ENCODE measurements around the gene SMIM44. TPM values are rescaled to one million over a fixed set of nuclear protein-coding genes. Genes with fewer than 3 reads are reported as not detected.
A peak's percentile ranks its signal among the peaks of the same experiment; 100 is the strongest.

Gene SMIM44
- total RNA-seq, 4 donors from 2014 or later: not detected

GRCh38 chr19:3470500-3471128 lies 12.6 kb downstream of the SMIM44 start:
- intact Hi-C loops (cut with DNase I): loop anchor here (2.0 to 5.0 kb wide), 2 partner anchors 43 to 142 kb away; no protein-coding TSS in a partner anchor
- WGBS, 2 donors: 66 to 69% methylated on average over 11 of the region's 11 CpGs
- TF ChIP-seq CTCF (IDR thresholded peaks at IDR 0.05): no peak
- no peak for TF ChIP-seq POLR2A (IDR thresholded peaks at IDR 0.05)
- DNase-seq: no peak
- Histone ChIP-seq H3K9me3 (no peaks in the 10 kb centered on the region), H3K36me3 (no peaks in the 10 kb centered on the region), H3K27me3 (no peaks in the 10 kb centered on the region), H3K4me1 (peaks cover 0 to 6% of the 10 kb centered on the region in 2 donors), H3K27ac (no peak overlapping the region), H3K4me3 (replicated peaks in 1 of 3) (no peak overlapping the region)

GRCh38 chr19:3469638-3470499 lies 13.4 kb downstream of the SMIM44 start:
- H3K9me3 ChIP-seq: no peaks in the 10 kb centered on the region
- H3K36me3 ChIP-seq: no peaks in the 10 kb centered on the region
- 50 to 51% methylated on average over 10 to 14 of the region's 14 CpGs for WGBS, 2 donors
- DNase-seq: no peak
- intact Hi-C loops (cut with DNase I): loop anchor here (2.0 to 5.0 kb wide), 2 partner anchors 43 to 141 kb away; no protein-coding TSS in a partner anchor
- no peak for TF ChIP-seq CTCF (IDR thresholded peaks at IDR 0.05)
- no peak for TF ChIP-seq POLR2A (IDR thresholded peaks at IDR 0.05)
- H3K27ac ChIP-seq: no peak overlapping the region
- H3K4me1 ChIP-seq: peaks cover 0 to 6% of the 10 kb centered on the region in 2 donors
- no peaks in the 10 kb centered on the region for H3K27me3 ChIP-seq
- no peak overlapping the region for H3K4me3 ChIP-seq (replicated peaks in 1 of 3)

- H3K9me3 ChIP-seq: no peaks in the 10 kb centered on the region
- peaks cover 0 to 6% of the 10 kb centered on the region in 2 donors for H3K4me1 ChIP-seq
- no peaks in the 10 kb centered on the region for H3K27me3 ChIP-seq
- TF ChIP-seq POLR2A (IDR thresholded peaks at IDR 0.05) (no peak), CTCF (IDR thresholded peaks at IDR 0.05) (no peak)
- H3K4me3 ChIP-seq (replicated peaks in 1 of 3): no peak overlapping the region
- peaks cover 10% of the 10 kb centered on the region in 2 donors for H3K36me3 ChIP-seq
- WGBS, 2 donors: 79 to 93% methylated on average over 2 to 3 of the region's 3 CpGs
- H3K27ac ChIP-seq: peak overlapping the region in 1 of 3 donors; percentile 17
- intact Hi-C loops (cut with DNase I): no loop called here
- no peak for DNase-seq
Measured at GRCh38 chr19:3468211-3468610, 15.0 kb downstream of the SMIM44 start.

GRCh38 chr19:3467437-3468198 lies 15.6 kb downstream of the SMIM44 start:
- Histone ChIP-seq H3K27ac (no peak overlapping the region), H3K36me3 (peaks cover 15 to 16% of the 10 kb centered on the region in 2 donors), H3K27me3 (no peaks in the 10 kb centered on the region), H3K4me3 (replicated peaks in 1 of 3) (no peak overlapping the region), H3K9me3 (no peaks in the 10 kb centered on the region), H3K4me1 (peaks cover 0 to 6% of the 10 kb centered on the region in 2 donors)
- TF ChIP-seq CTCF (IDR thresholded peaks at IDR 0.05) (no peak), POLR2A (IDR thresholded peaks at IDR 0.05) (no peak)
- intact Hi-C loops (cut with DNase I): no loop called here
- no peak for DNase-seq
- 92 to 94% methylated on average over 7 to 8 of the region's 10 CpGs for WGBS, 2 donors

Data from thyroid gland (tissue), 4 donors.